Epidermal melanocyte (primary cell): Measurements from ENCODE around the gene CNTNAP2.
"Not testable (repeated sequence)": the region's sequence is repeated elsewhere in the genome, so short reads cannot be mapped to it uniquely, and the experiment has no call there.

Experiments
- DNase-seq: peaks from one replicate; pipeline ENCODE4 v3.0.0; 2011; ENCODE audit warnings: low spot score; ENCODE audit not compliant: insufficient read length

CNTNAP2 gene

DNA sequence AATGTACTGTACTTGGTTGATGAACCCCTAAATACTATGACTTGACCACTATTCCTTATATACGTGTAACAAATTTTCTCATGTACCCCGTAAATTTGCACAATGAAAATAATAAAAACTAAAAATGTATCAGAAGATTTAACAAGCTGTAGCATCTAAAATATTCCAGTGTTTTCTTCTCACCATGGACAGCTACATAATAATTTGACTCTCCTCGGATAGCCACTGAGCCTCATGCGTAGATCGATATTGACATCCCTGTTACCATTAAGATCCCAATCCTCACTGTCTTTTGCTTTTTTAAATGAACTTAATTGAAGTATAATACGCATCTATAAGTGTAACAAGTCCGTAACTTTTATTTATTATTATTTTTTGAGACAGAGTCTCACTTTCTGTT, 2294.3 kb downstream of the CNTNAP2 start:
- DNase-seq, result no peak

DNA sequence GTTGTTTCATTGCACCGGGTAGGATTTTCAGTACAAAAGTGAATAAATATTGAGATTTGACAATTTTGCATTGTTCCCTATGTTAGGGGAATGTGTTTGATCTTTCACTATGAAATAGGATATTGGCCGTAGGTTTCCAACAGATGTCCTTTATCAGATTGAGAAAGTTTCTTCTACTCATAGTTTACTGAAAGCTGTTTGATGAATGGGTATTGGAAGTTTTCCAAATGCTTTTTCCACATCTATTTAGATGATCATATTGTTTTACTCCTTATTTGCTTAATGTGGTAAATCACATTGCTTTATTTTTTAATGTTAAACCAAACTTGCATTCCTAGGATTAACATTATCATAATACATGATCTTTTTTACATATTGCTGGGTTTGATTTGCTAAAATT, 2296.1 kb downstream of the CNTNAP2 start:
- DNase-seq, result no peak

DNA sequence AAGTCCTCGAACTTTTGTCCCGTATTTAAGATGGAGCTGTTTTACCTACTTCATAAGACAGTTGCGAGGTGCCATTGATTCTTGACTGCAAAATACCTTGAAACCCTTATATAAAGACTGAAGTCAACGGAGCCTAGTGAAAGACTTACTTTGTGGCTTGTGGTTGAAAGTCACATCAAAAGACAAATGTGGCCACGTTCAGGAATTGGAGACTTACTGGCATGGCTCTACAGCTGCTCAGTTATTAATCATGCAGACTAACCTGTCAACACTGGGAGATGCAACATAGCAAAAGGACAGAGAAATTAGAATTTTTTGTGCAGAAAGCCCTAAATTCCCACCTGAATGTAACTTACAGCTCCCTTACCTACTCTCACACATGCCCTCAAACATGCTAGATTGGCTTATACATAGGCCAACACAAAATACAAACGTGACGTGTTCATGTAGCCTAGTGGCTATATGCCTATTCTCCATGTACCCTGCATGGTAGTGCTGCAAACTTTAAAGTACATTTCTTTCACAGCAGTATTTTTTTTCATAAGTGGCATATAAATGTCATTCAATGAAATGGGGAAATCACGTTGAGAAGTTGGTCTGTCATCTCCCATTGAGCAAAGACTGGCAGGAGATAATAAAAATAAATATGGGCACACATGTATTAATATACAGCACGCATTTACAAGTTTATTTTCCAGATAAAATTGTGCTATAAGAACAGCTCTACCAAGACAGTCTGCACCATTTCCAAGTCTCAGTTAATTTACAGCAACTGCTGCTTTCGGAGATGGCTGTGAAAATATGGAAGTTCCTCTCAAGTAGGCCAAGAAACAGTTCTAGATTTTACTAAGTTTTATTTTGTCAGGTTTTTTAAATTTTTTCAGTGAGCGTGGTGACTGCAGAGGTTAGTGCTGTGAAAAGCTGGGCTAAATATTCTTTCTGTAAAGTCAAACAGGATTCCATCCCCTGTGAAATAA, 2303.5 kb downstream of the CNTNAP2 start:
- no peak for DNase-seq

DNA sequence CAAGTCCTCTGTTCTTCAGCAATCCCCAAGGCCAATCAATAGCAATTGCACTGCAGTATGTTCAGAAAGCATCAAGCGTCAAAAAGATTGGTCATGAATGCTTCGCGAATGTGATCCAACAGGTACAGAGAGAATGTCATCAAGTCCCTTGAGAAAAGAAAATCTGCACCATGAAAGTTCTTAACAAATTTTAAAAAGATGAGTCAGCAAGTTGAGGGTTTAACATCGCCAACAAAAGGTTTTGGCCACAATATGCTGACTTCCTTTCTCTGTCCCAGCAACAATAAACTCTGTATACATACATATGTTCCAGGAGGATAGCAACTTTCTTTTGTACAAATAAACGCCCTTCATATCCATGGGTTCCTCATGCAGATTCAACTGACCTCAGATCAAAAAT, 2305.4 kb downstream of the CNTNAP2 start:
- no peak for DNase-seq

DNA sequence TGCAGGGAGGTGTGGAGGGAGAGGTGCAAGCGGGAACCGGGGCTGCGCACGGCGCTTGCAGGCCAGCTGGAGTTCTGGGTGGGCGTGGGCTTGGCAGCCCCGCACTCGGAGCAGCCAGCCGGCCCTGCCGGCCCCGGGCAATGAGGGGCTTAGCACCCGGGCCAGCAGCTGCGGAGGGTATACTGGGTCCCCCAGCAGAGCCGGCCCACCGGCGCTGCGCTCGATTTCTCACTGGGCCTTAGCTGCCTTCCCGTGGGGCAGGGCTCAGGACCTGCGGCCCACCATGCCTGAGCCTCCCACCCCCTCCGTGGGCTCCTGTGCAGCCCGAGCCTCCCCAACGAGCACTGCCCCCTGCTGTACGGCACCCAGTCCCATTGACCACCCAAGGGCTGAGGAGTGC, 2309.8 kb downstream of the CNTNAP2 start:
- DNase-seq, result not testable (repeated sequence)

DNA sequence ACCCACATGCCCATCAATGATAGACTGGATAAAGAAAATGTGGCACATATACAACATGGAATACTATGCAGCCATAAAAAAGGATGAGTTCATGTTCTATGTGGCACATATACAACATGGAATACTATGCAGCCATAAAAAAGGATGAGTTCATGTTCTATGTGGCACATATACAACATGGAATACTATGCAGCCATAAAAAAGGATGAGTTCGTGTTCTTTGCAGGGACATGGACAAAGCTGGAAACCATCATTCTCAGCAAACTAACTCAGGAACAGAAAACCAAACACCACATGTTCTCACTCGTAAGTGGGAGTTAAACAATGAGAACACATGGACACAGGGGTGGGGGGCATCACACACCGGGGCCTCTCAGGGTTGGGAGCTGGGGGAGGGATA, 2314.1 kb downstream of the CNTNAP2 start:
- not testable (repeated sequence) for DNase-seq

DNA sequence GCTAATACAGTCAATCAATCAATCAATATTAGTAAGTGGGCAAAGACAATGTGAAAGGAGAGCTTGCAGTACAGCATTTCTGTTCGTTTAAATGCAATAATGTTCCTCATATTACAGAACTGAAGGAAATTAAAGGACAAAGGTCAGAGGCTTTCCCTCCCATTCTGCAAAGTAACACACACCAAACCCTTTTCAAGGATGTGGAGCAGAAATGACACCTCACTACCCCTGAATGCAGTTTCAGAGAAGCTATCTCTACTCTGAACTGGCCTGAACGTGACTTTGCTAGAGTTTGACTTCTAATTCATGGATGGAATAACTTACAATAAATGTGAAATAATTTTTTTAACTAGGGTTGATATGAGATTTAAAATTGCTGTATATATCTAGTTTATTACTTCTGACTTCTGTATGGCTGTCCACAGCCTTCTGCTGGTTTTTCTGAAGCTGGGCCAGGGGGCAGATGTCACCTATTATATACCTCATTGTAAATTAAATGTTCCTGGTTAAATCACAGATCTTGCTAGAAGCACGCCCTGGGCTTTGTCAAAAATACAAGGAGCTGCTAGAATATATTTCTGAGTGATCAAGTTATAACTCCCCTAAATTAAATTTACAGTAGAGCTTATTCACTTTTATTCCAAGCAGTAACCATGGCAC, 2317.1 kb downstream of the CNTNAP2 start:
- DNase-seq, result no peak

DNA sequence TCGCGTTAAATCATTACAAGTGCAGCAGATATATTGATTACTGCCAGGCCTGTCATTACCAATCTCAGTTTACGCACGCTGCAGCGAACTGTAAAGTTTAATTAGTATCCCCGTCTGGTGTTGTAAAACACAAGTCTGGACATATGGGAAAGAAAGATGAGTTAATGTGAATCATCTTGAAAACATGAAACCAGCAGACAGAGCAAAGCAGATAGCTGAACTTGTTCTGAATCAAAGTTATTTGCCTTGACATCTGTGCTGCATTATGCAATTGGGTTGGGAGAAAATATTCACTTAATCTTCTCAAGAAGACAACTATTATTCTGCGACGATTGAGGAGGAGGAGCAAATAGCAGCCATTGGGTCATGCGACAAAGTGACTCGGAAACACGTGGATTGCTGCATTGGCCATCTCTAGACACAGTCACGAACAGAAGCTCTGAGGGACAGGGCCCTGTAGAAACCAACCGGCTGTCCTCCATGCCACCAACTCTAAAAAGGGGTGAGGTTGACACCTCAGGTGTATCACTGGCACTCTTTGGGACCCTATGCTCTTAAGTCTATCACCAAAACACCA, 2317.7 kb downstream of the CNTNAP2 start:
- no peak for DNase-seq

DNA sequence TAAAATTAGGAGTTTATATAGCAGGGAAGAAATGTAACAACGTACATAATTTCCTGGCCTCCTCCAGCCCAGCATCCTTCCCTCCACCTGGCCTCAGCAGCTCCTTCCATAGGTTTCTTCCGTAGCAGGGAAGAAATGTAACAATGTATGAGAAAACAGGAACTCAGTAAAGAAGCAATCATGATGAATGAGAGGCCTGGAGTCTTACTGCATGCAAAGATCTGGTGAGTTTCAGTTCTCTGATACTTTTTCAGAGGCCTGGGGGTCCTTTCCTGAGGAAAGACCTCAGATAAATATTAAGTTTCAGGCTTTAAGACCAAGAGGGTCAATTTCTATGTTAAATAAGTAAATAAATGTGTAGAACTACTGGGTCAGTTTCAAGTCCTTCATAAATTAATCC, 2318.3 kb downstream of the CNTNAP2 start:
- DNase-seq, result no peak

DNA sequence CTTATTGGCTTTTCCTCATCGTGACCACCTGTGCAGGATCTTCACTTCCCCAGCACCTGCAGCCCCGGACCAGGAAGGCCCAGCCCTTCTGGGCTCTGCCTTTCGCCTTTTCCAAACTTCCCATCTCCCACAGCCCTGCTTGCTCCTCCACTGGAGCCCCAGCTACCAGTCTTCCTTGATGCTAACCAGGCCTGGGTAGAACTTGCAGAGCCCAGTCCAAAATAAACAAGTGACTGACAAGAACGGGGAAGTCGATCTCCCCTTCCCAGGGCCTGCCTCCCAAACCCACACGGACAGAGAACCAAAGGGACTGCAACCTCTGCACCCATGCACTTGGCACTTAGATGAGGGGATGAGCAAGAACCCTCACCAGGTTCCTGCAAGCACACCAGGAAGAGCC, 2319.1 kb downstream of the CNTNAP2 start:
- no peak for DNase-seq

DNA sequence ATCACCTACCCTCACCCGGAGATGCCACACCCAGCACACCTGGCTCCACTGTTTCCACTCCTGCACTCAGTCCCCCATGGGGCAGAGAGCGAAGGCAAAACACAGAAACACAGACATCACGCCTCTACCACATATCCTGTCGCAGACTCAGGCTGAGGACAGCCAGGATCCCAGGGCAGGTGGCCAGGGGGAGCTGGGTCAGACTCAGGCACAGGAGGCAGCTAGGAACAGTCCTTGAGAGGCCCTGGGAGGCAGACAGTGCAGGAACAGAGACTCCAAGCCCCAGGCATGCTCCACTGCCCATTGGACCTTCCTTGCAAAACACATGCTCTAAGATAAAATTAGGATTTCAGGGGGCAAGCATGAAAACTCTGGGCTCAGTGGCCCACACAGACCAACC, 2319.5 kb downstream of the CNTNAP2 start:
- no peak for DNase-seq

DNA sequence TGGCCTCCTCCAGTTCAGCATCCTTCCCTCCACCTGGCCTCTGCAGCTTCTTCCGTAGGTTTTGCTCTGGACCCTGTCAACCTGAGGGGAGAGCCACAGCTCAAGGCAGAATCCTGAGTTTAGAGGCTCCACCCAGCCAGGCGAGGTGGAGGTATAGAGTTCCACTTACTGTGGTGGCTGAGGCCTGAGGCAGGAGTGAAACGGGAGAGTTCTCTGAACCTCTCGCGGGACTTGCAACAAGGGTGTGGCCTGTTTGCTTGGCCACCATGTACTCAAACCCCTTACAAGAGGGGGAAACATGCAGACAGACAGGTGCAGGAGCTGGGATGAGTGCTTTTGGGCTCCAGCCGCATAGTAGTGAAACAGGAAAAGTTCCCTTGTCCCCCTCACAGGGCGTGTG, 2320.0 kb downstream of the CNTNAP2 start:
- DNase-seq, result no peak

DNA sequence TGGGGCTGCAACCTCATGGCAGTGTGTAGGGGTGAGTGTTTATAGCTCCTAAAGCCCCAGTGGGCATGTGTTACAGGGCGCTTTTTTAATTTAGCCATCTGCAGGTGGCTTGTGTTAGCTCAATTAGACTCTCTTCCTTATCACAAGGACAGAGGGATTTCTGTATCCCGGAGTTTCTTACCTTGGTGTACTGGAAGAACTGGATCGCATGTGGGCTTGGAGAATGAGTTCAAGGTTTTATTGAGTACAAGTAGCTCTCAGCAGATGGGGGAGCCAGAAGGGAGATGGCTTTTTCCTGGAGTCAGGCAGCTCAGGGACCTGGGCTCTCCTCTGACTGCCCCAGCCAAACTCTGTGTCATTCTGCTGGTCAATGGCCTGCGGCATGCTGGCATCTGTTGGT, 2320.4 kb downstream of the CNTNAP2 start:
- no peak for DNase-seq

DNA sequence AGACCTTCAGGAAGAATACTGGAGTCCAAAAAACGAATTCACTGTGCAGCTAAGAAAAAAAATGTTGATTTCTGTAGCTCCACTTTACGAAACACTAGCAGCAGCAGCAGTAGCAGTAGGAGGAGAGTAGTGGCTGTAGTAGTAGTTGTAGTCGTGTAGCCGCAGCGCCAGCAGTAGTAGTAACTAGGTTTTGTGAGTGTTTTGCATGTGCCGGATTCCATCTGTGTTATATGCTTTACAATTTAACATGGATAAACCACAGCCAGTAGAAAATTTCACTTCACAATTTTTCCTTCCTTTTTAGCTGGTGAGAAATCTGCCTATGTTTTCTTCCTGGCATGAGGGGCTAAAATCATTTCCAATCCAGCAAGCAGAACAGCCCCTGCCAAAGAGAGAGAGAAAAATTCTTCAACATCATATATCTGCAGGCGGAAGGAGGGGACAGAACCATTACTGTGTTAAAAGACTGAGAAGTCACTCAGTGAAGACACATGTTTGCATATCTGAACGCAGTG, 2325.6 kb downstream of the CNTNAP2 start:
- no peak for DNase-seq

DNA sequence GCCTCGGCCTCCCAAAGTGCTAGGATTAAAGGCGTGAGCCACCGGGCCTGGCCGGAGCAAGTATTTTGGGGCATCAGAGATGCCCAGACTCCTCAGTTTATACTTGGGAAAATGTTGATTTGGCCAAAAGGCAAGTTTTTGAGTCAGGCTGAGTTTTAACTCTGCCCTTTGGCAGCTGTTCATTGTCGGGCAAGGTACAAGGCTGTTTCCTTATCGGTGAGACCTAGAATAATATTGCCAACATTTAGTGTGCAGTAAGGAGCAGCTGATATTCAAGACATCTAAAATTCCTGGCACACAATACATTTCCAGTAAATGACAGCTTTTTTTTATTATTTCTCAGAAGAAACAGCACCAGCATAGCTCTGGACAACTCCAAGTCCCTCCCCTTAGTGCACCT, 2326.3 kb downstream of the CNTNAP2 start:
- no peak for DNase-seq

DNA sequence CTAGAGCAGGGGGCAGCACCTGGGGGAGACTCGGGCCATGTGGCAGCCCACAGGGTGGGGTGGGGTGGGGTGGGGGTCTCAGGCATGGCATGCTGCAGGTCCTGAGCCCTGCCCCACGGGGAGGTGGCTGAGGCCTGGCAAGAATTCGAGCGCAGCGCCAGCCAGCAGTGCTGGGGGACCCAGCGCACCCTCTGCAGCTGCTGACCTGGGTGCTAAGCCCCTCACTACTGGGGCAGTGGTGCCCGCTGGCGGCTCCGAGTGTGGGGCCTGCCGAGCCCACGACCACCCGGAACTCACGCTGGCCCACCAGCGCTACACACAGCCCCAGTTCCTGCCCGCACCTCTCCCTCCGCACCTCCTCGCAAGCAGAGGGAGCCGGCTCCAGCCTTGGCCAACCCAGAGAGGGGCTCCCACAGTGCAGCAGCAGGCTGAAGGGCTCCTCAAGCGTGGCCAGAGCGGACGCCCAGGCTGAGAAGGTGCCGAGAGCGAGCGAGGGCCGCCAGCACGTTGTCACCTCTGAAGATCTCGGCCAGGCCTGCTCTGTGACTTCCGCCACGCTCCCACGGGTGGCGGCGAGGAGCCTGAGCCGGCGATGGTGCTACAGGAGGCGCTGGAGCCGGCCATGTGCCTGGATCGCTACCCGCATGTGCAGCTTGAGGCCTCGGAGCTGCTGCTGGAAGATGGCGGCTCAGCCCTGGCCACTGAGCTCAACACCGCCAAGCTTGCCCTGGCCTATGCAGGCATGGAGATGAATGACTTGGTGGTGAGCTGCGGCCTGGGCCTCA, 2328.9 kb downstream of the CNTNAP2 start:
- DNase-seq, result no peak

DNA sequence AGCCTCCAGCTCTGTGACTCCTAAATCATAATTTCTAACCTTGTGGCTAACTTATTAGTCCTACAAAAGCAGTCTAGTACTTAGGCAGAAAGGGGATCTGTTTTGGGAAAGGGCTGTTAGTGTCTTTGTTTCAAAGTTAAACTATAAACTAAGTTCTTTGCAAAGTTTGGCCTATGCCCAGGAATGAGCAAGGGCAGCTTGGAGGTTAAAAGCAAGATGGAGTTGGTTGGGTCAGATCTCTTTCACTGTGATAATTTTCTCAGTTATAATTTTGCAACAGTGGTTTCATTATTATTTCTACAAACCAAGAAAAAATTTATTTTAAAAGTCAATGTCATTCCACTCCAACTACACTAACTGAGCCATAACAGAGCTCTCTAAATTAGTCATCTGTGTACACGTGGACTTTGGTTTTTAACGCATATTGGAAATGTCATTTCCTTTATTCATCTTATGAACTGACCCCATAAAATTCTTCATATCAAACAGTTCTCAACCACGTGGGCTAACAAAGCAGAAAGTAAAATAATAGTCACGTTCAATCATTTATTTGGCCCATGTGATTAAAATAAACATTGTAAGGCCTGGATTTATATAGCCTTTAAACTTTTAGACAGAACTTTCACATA, 2330.7 kb downstream of the CNTNAP2 start:
- DNase-seq, result no peak

DNA sequence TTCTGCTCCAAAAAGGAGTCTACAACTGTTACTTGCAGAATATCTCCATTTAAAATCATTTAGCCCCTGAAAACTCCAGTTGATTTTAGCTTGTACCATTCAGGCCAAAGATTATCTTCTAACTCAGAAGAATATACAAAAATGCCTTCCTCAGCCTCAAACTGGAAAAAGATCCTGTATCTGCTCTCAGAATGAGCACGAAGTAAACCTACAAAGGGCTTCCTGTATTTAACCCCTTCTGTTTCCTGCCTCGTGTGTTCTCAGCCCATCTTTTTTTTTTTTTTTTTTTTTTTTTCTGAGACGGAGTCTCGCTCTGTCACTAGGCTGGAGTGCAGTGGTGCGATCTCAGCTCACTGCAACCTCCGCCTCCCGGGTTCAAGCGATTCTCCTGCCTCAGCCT, 2334.9 kb downstream of the CNTNAP2 start:
- not testable (repeated sequence) for DNase-seq

DNA sequence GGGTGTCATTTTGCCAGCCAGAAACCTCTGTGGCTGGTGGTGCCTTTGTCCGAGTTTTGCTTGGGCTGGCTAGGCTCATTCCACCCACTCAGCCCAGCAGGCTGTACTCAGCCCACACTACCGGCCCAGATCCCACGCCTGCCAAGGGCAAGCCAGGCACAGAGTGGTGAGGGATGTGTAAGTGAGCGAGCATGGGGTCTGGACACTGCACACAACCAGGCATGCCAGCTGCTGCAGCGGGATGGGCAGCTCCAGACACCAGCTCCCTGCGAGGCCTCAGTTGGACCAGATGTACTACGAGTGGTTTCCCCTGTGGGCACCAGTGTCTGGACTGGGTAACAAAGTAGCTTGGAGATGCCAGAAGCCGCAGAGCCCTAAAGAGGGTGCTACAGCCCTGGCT, 2339.8 kb downstream of the CNTNAP2 start:
- DNase-seq, result no peak

DNA sequence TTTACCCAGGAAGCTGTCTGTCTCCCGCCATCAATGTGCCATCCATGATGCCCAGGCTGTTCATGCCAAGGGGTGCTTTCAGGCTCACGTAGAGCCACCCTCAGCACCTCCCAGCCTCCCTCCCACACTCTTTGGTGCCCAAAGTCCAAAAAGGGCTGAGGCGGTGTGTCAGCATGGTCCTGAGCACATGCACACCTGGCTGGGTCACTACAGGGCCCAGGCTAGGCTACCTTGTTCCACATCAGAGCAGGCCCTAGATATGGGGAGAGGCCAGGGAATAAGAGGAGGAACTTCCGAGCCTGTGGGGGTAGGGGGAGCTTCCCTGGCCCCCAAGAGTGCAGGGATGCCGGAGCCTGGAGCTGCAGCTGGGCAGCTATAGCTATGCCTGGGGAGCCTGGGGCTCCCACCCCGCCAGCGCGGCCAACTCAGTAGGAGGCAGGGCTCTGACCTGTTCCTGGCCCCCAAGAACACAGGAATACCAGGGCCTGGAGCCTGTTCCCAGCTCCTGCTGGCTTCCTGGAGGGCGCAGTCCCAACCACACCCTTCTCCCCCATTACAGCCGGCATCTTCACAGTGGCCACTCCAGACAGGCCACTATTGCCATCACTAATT, 2340.8 kb downstream of the CNTNAP2 start:
- no peak for DNase-seq
